Panc1 (cell line): Measurements from ENCODE around the gene NF1. TPM values are rescaled to one million over a fixed set of nuclear protein-coding genes. Genes with fewer than 3 reads are reported as not detected.
A peak's percentile ranks its signal among the peaks of the same experiment; 100 is the strongest.

ENCODE experiments used
- ATAC-seq: fragments of 200-7000 bp; cut with Tn5 transposase; 2 replicates; pipeline ENCODE4 v1.9.1; 2020; ENCODE audit warnings: mild to moderate bottlenecking, moderate library complexity
- BruUV-seq: library from RNA; stranded (reverse); fragments of 400-500 nt; replicated peaks from 2 replicates; lab custom pipeline; 2021; lab: Mats Ljungman, UMichigan
- CTCF ChIA-PET: fragments of 300-600 bp; sonication (Branson Sonifier 250); formaldehyde crosslinking; loops from one replicate; lab custom pipeline; 2022; ENCODE audit warnings: antibody characterized with exemption; lab: Charles Lee
- POLR2A ChIA-PET: fragments of 300-600 bp; sonication (Branson Sonifier 250); formaldehyde crosslinking; loops from one replicate; lab custom pipeline; 2022; ENCODE audit warnings: antibody characterized with exemption; lab: Charles Lee
- DNase-seq: peaks from one replicate; pipeline ENCODE4 v3.0.0-alpha.2; 2010; ENCODE audit warnings: low read depth, low spot score
- H3K27ac ChIP-seq: 2 replicates; pipeline ENCODE4 v1.5.1; 2011; ENCODE audit warnings: mild to moderate bottlenecking, low read length, inconsistent platforms
- H3K27me3 ChIP-seq: fragments of 200-500 bp; sonication (Bioruptor generic); 2 replicates; pipeline ENCODE4 v1.6.0; 2014; ENCODE audit warnings: low read length, inconsistent platforms; ENCODE audit not compliant: control insufficient read depth, insufficient read depth
- H3K36me3 ChIP-seq: fragments of 200-500 bp; sonication (Bioruptor generic); 2 replicates; pipeline ENCODE4 v1.5.1; 2014; ENCODE audit warnings: inconsistent platforms, mild to moderate bottlenecking, low read length, moderate library complexity; ENCODE audit not compliant: control insufficient read depth, insufficient read depth
- H3K4me1 ChIP-seq: 2 replicates; pipeline ENCODE4 v1.5.1; 2011; ENCODE audit warnings: inconsistent platforms, mild to moderate bottlenecking, low read length, moderate library complexity; ENCODE audit not compliant: control insufficient read depth, insufficient read depth
- H3K4me3 ChIP-seq, 2 experiments: 2 replicates each; pipeline ENCODE4 v1.5.1; 2011 to 2012; ENCODE audit warnings: low read depth in 2 of 2, low read length in 2 of 2, mild to moderate bottlenecking in 2 of 2, inconsistent platforms in 1 of 2, moderate library complexity in 1 of 2
- H3K9me3 ChIP-seq: fragments of 200-500 bp; sonication (Bioruptor generic); 2 replicates; pipeline ENCODE4 v1.5.1; 2014; ENCODE audit warnings: low read depth, mild to moderate bottlenecking, inconsistent platforms, low read length, moderate library complexity; ENCODE audit not compliant: control insufficient read depth, insufficient read depth
- POLR2AphosphoS5 ChIP-seq: IDR thresholded peaks from 2 replicates; pipeline ENCODE4 v1.6.1; 2012; ENCODE audit warnings: mild to moderate bottlenecking, low read depth, low read length, moderate library complexity
- SIN3A ChIP-seq: IDR thresholded peaks from 2 replicates; pipeline ENCODE4 v1.6.1; 2012; ENCODE audit warnings: low read depth, mild to moderate bottlenecking, low read length, moderate library complexity, borderline replicate concordance; ENCODE audit not compliant: insufficient read depth
- TCF7L2 ChIP-seq: IDR thresholded peaks from 2 replicates; pipeline ENCODE4 v1.6.1; 2011; ENCODE audit warnings: mild to moderate bottlenecking, low read depth, low read length, inconsistent platforms
- in situ Hi-C: cut with HindIII; loops from 2 replicates; pipeline ENCODE4 v1.10.0; 2016; ENCODE audit warnings: low sequenced_read_pairs, low pct_unique_long_range_greater_than_20kb
- intact Hi-C: fragments of 100-400 bp; cut with micrococcal nuclease; formaldehyde crosslinking; loops from one replicate; pipeline ENCODE4 v1.10.0; 2022; ENCODE audit not compliant: unreplicated experiment
- total RNA-seq: library from RNA; stranded (reverse); gene quantifications from one replicate; pipeline ENCODE4 v1.2.1, GENCODE V29; 2021; ENCODE audit not compliant: unreplicated experiment
- TF ChIP-seq, protein P1 (sequence below), 2 experiments: IDR thresholded peaks; 2 replicates each; pipeline ENCODE4 v1.6.1; 2011 to 2012; ENCODE audit warnings: low read depth in 2 of 2, control low read depth in 1 of 2, low read length in 1 of 2, mild to moderate bottlenecking in 1 of 2, moderate library complexity in 1 of 2; ENCODE audit not compliant: insufficient read depth in 1 of 2
- TF ChIP-seq, protein P2 (sequence below): fragments of 450-650 bp; IDR thresholded peaks from 2 replicates; pipeline ENCODE4 v1.5.1; 2017; ENCODE audit warnings: mild to moderate bottlenecking

NF1 gene
- total RNA-seq, 1 experiment from 2014 or later: 82.5 TPM

DNA sequence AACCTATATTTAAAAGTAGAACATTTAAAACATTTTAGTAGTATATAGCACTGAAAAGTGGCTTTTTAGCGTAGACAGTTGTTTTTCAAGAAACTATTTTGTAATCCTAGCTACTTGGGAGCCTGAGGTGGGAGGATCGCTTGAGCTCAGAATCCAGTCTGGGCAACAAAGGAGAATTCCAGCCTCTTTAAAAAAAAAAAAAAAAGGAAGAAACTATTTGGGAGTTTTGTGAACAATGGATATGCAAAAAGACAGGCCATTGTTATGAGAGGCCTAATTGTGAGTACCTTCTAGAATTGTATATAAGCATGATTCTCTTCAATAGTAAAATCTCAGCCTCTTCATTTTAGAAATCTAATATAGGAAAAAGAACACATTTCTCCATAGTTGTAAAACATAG lies 184.6 kb downstream of the NF1 start:
- no peaks in the 10 kb centered on the region for H3K9me3 ChIP-seq
- no peak for TF ChIP-seq SIN3A
- TF ChIP-seq POLR2AphosphoS5: no peak
- TF ChIP-seq, protein P1, sequence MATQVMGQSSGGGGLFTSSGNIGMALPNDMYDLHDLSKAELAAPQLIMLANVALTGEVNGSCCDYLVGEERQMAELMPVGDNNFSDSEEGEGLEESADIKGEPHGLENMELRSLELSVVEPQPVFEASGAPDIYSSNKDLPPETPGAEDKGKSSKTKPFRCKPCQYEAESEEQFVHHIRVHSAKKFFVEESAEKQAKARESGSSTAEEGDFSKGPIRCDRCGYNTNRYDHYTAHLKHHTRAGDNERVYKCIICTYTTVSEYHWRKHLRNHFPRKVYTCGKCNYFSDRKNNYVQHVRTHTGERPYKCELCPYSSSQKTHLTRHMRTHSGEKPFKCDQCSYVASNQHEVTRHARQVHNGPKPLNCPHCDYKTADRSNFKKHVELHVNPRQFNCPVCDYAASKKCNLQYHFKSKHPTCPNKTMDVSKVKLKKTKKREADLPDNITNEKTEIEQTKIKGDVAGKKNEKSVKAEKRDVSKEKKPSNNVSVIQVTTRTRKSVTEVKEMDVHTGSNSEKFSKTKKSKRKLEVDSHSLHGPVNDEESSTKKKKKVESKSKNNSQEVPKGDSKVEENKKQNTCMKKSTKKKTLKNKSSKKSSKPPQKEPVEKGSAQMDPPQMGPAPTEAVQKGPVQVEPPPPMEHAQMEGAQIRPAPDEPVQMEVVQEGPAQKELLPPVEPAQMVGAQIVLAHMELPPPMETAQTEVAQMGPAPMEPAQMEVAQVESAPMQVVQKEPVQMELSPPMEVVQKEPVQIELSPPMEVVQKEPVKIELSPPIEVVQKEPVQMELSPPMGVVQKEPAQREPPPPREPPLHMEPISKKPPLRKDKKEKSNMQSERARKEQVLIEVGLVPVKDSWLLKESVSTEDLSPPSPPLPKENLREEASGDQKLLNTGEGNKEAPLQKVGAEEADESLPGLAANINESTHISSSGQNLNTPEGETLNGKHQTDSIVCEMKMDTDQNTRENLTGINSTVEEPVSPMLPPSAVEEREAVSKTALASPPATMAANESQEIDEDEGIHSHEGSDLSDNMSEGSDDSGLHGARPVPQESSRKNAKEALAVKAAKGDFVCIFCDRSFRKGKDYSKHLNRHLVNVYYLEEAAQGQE (IDR thresholded peaks at IDR 0.05; ENCODE audit: insufficient read depth in 1 of 2, low read depth in 2 of 2, low read length in 1 of 2): no peak
- TF ChIP-seq TCF7L2: no peak
- TF ChIP-seq, protein P2, sequence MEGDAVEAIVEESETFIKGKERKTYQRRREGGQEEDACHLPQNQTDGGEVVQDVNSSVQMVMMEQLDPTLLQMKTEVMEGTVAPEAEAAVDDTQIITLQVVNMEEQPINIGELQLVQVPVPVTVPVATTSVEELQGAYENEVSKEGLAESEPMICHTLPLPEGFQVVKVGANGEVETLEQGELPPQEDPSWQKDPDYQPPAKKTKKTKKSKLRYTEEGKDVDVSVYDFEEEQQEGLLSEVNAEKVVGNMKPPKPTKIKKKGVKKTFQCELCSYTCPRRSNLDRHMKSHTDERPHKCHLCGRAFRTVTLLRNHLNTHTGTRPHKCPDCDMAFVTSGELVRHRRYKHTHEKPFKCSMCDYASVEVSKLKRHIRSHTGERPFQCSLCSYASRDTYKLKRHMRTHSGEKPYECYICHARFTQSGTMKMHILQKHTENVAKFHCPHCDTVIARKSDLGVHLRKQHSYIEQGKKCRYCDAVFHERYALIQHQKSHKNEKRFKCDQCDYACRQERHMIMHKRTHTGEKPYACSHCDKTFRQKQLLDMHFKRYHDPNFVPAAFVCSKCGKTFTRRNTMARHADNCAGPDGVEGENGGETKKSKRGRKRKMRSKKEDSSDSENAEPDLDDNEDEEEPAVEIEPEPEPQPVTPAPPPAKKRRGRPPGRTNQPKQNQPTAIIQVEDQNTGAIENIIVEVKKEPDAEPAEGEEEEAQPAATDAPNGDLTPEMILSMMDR: no peak
- no peak overlapping the region for H3K4me3 ChIP-seq
- no peaks in the 10 kb centered on the region for H3K4me1 ChIP-seq
- POLR2A ChIA-PET: interaction anchor here (0.7 kb wide), 1 partner anchor 62 kb away, joined by 9 read pairs; no protein-coding TSS in a partner anchor
- intact Hi-C loops: no loop called here
- H3K36me3 ChIP-seq: no peaks in the 10 kb centered on the region
- DNase-seq: no peak
- no peak overlapping the region for H3K27ac ChIP-seq
- CTCF ChIA-PET: no interaction called here
- no peak for ATAC-seq
- BruUV-seq: no TSS peak
- in situ Hi-C loops: no loop called here
- H3K27me3 ChIP-seq: no peaks in the 10 kb centered on the region

- Histone ChIP-seq H3K27me3 (no peaks in the 10 kb centered on the region), H3K4me1 (no peaks in the 10 kb centered on the region), H3K4me3 (no peak overlapping the region), H3K9me3 (no peaks in the 10 kb centered on the region), H3K27ac (no peak overlapping the region), H3K36me3 (no peaks in the 10 kb centered on the region)
- in situ Hi-C loops (no loop called here), intact Hi-C loops (no loop called here)
- TSS peak; percentile 28 for BruUV-seq
- no peak for DNase-seq
- ATAC-seq: no peak
- TF ChIP-seq, protein P2: no peak
- TF ChIP-seq POLR2AphosphoS5 (no peak), TCF7L2 (no peak), SIN3A (no peak)
- TF ChIP-seq, protein P1 (IDR thresholded peaks at IDR 0.05; ENCODE audit: insufficient read depth in 1 of 2, low read depth in 2 of 2, low read length in 1 of 2): no peak
- POLR2A ChIA-PET: no interaction called here
- CTCF ChIA-PET: no interaction called here
Measured at GRCh38 chr17:31281061-31281460, 186.3 kb downstream of the NF1 start.
